ENCODE data around the gene SGK1. TPM values are rescaled to one million over a fixed set of nuclear protein-coding genes. Genes with fewer than 3 reads are reported as not detected.

Gene SGK1
- total and polyA plus RNA-seq, 8 donors = 26.6 to 236 (median 82.1) TPM

GRCh38 chr6:134358320-134358719 is 40.4 kb upstream of the SGK1 start:
- Histone ChIP-seq H3K9me3 (peaks cover 0 to 4% of the 10 kb centered on the region in 2 donors), H3K4me3 (no peak overlapping the region), H3K36me3 (no peaks in the 10 kb centered on the region), H3K27me3 (no peaks in the 10 kb centered on the region), H3K4me1 (peaks cover 0 to 7% of the 10 kb centered on the region in 2 donors), H3K27ac (peak overlapping the region in 1 of 2 donors; percentile 46)
- ATAC-seq (peak; percentile 89), DNase-seq (no peak)
- TF ChIP-seq, protein P1, sequence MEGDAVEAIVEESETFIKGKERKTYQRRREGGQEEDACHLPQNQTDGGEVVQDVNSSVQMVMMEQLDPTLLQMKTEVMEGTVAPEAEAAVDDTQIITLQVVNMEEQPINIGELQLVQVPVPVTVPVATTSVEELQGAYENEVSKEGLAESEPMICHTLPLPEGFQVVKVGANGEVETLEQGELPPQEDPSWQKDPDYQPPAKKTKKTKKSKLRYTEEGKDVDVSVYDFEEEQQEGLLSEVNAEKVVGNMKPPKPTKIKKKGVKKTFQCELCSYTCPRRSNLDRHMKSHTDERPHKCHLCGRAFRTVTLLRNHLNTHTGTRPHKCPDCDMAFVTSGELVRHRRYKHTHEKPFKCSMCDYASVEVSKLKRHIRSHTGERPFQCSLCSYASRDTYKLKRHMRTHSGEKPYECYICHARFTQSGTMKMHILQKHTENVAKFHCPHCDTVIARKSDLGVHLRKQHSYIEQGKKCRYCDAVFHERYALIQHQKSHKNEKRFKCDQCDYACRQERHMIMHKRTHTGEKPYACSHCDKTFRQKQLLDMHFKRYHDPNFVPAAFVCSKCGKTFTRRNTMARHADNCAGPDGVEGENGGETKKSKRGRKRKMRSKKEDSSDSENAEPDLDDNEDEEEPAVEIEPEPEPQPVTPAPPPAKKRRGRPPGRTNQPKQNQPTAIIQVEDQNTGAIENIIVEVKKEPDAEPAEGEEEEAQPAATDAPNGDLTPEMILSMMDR (IDR thresholded peaks at IDR 0.05) = no peak
- intact Hi-C loops (cut with DNase I) = no loop called here

DNA sequence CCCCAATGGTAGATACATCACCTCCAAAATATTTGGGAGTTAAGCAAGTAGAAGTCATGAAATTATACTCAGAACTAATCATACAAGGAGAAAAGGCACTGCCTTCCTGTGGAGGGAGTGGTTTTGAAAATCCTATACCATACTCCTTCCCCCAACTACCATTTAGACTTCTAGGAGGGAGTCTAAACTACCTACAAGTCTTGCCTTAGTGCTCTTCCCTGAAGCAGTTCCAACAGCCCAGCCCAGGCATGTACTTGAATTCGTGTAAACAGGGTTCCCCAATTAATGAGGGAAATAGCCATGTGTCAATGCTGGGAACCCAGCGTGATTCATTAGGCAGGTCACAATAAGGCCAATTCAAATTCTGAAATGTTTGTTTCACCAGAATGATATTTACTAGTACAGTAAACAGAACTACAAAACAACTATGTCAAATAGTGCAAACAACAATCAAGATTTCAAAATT is 39.1 kb upstream of the SGK1 start:
- H3K36me3 ChIP-seq = no peaks in the 10 kb centered on the region
- peaks cover 0 to 4% of the 10 kb centered on the region in 2 donors for H3K9me3 ChIP-seq
- peaks cover 0 to 7% of the 10 kb centered on the region in 2 donors for H3K4me1 ChIP-seq
- DNase-seq (no peak), ATAC-seq (peak; percentile 16)
- intact Hi-C loops (cut with DNase I) = no loop called here
- no peak overlapping the region for H3K27ac ChIP-seq
- H3K4me3 ChIP-seq = no peak overlapping the region
- no peaks in the 10 kb centered on the region for H3K27me3 ChIP-seq
- TF ChIP-seq, protein P1 (IDR thresholded peaks at IDR 0.05) = no peak

DNA sequence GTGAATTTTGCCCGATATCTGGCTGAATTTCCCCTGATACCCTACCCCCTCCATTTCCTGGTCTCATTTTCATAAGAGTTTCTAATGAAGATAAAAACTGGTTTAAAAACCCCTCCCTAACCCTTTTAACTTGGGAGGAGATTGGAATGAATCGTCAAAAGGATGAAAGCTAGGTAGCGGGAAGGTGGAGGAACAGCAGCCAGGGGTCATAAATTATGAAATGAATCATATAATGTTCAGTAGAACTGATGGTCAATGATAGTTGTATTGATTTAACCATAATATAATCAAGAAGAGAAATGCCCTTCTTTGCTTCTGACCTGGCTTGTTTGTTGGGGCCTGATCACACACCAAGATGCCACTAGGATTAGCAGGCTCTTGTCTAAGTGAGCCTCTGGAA is 38.5 kb upstream of the SGK1 start:
- no peak overlapping the region for H3K4me3 ChIP-seq
- peaks cover 0 to 7% of the 10 kb centered on the region in 2 donors for H3K4me1 ChIP-seq
- DNase-seq = no peak
- intact Hi-C loops (cut with DNase I) = no loop called here
- peaks cover 0 to 4% of the 10 kb centered on the region in 2 donors for H3K9me3 ChIP-seq
- TF ChIP-seq, protein P1 (IDR thresholded peaks at IDR 0.05) = no peak
- H3K36me3 ChIP-seq = no peaks in the 10 kb centered on the region
- no peaks in the 10 kb centered on the region for H3K27me3 ChIP-seq
- no peak overlapping the region for H3K27ac ChIP-seq
- no peak for ATAC-seq

- DNase-seq (no peak), ATAC-seq (peak; percentile 77)
- peaks cover 0 to 4% of the 10 kb centered on the region in 2 donors for H3K9me3 ChIP-seq
- H3K27me3 ChIP-seq = no peaks in the 10 kb centered on the region
- no peaks in the 10 kb centered on the region for H3K36me3 ChIP-seq
- no peak overlapping the region for H3K27ac ChIP-seq
- intact Hi-C loops (cut with DNase I) = no loop called here
- H3K4me1 ChIP-seq = no peaks in the 10 kb centered on the region
- H3K4me3 ChIP-seq = no peak overlapping the region
- TF ChIP-seq, protein P1 (IDR thresholded peaks at IDR 0.05) = no peak
These were observed 35.0 kb upstream of the SGK1 start for GRCh38 chr6:134352786-134353480.

GRCh38 chr6:134351615-134352474 is 33.9 kb upstream of the SGK1 start:
- Histone ChIP-seq H3K4me3 (no peak overlapping the region), H3K4me1 (peaks cover 0 to 3% of the 10 kb centered on the region in 2 donors), H3K36me3 (no peaks in the 10 kb centered on the region), H3K27ac (no peak overlapping the region), H3K27me3 (no peaks in the 10 kb centered on the region), H3K9me3 (peaks cover 0 to 4% of the 10 kb centered on the region in 2 donors)
- TF ChIP-seq, protein P1 (IDR thresholded peaks at IDR 0.05) = no peak
- no peak for ATAC-seq
- intact Hi-C loops (cut with DNase I) = no loop called here
- DNase-seq = no peak

Data from left lung (tissue), 10 donors.